HCT116 (cell line): ENCODE measurements around the gene RAD51C.
"Not testable (repeated sequence)": the region's sequence is repeated elsewhere in the genome, so short reads cannot be mapped to it uniquely, and the experiment has no call there.

ENCODE experiments used
- ATF3 ChIP-seq: IDR thresholded peaks from 2 replicates; pipeline ENCODE4 v1.6.1; 2012
- CEBPB ChIP-seq: IDR thresholded peaks from 2 replicates; pipeline ENCODE4 v1.6.1; 2012; ENCODE audit warnings: low read depth
- ELF1 ChIP-seq: IDR thresholded peaks from 2 replicates; pipeline ENCODE4 v1.6.1; 2012; ENCODE audit warnings: low read depth, borderline replicate concordance
- EZH2phosphoT487 ChIP-seq: fragments of 200-600 bp; IDR thresholded peaks from 2 replicates; pipeline ENCODE4 v1.6.1; 2018; ENCODE audit warnings: antibody characterized with exemption, borderline replicate concordance
- POLR2A ChIP-seq: IDR thresholded peaks from 2 replicates; pipeline ENCODE4 v1.7.0; 2011; ENCODE audit warnings: borderline replicate concordance; ENCODE audit not compliant: insufficient read depth, insufficient read length; ENCODE audit errors: extremely low read depth
- POLR2AphosphoS5 ChIP-seq: IDR thresholded peaks from 2 replicates; pipeline ENCODE4 v1.6.1; 2011; ENCODE audit warnings: mild to moderate bottlenecking, low read depth, low read length, moderate library complexity
- ZFX ChIP-seq: fragments of 450-650 bp; IDR thresholded peaks from 2 replicates; pipeline ENCODE4 v1.6.1; 2017
- ZNF274 ChIP-seq: fragments of 200-500 bp; sonication (Bioruptor generic); IDR thresholded peaks from 2 replicates; pipeline ENCODE4 v1.6.1; 2014; ENCODE audit warnings: mild to moderate bottlenecking, low read depth, low read length, inconsistent platforms
- TF ChIP-seq, protein P1 (sequence below), 3 experiments: fragments of 200-600 bp in 1 of 3; sonication (generic) in 1 of 3; IDR thresholded peaks in 2 of 3; conservative IDR thresholded peaks in 1 of 3; 2 replicates each; pipeline ENCODE4 v1.5.1; 2012 to 2017; ENCODE audit warnings: low read depth in 2 of 3, low read length in 2 of 3, antibody characterized with exemption in 1 of 3, borderline replicate concordance in 1 of 3, control low read depth in 1 of 3, mild to moderate bottlenecking in 1 of 3, mixed read lengths in 1 of 3, mixed run types in 1 of 3, moderate library complexity in 1 of 3; ENCODE audit not compliant: insufficient read depth in 1 of 3
- TF ChIP-seq, protein P2 (sequence below): IDR thresholded peaks from 2 replicates; pipeline ENCODE4 v1.6.1; 2012

DNA sequence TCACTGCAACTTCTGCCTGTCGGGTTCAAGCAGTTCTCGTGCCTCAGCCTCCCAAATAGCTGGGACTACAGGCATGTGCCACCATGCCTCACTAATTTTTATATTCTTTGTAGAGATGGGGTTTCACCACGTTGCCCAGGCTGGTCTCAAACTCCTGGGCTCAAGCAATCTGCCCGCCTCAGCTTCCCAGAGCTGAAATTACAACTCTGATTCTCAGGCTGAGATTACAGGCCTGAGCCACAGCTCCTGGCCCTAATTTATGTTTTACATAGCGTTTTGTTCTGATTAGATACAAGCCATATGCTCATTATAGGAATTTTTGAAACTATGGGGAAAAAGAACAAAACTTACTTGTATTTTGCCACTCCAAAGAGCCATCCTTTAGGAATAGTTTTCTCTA is 86.1 kb downstream of the RAD51C start:
- not testable (repeated sequence) for TF ChIP-seq CEBPB, EZH2phosphoT487, POLR2A, ZNF274, POLR2AphosphoS5, ATF3, ELF1, ZFX
- TF ChIP-seq, protein P1, sequence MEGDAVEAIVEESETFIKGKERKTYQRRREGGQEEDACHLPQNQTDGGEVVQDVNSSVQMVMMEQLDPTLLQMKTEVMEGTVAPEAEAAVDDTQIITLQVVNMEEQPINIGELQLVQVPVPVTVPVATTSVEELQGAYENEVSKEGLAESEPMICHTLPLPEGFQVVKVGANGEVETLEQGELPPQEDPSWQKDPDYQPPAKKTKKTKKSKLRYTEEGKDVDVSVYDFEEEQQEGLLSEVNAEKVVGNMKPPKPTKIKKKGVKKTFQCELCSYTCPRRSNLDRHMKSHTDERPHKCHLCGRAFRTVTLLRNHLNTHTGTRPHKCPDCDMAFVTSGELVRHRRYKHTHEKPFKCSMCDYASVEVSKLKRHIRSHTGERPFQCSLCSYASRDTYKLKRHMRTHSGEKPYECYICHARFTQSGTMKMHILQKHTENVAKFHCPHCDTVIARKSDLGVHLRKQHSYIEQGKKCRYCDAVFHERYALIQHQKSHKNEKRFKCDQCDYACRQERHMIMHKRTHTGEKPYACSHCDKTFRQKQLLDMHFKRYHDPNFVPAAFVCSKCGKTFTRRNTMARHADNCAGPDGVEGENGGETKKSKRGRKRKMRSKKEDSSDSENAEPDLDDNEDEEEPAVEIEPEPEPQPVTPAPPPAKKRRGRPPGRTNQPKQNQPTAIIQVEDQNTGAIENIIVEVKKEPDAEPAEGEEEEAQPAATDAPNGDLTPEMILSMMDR (IDR thresholded peaks at IDR 0.05 in 2 of 3, conservative IDR thresholded peaks at IDR 0.05 in 1 of 3; ENCODE audit: borderline replicate concordance in 1 of 3, insufficient read depth in 1 of 3, low read depth in 2 of 3, low read length in 2 of 3) = not testable (repeated sequence)
- TF ChIP-seq, protein P2, sequence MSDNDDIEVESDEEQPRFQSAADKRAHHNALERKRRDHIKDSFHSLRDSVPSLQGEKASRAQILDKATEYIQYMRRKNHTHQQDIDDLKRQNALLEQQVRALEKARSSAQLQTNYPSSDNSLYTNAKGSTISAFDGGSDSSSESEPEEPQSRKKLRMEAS = not testable (repeated sequence)
